GM12864 (cell line): ENCODE results near the gene ARHGEF18.
A peak's percentile ranks its signal among the peaks of the same experiment; 100 is the strongest.

Experiments used
- DNase-seq: peaks from one replicate; pipeline ENCODE4 v3.0.0-alpha.2; 2011; ENCODE audit warnings: low read depth
- H3K4me3 ChIP-seq: 2 replicates; pipeline ENCODE4 v1.5.1; 2011; ENCODE audit warnings: mild to moderate bottlenecking, low read depth, low read length, control low read depth
- CTCF ChIP-seq: IDR thresholded peaks from 2 replicates; pipeline ENCODE4 v1.5.1; 2011; ENCODE audit warnings: low read depth, mild to moderate bottlenecking, moderate library complexity, low read length, control low read depth, inconsistent platforms; ENCODE audit errors: missing control alignments

ARHGEF18 gene

GRCh38 chr19:7312816-7313215 is 35.9 kb upstream of the ARHGEF18 start:
- no peak for TF ChIP-seq CTCF
- H3K4me3 ChIP-seq, result no peak overlapping the region
- no peak for DNase-seq

- no peak overlapping the region for H3K4me3 ChIP-seq
- DNase-seq, result no peak
- no peak for TF ChIP-seq CTCF
Measured at GRCh38 chr19:7318176-7318575, 30.6 kb upstream of the ARHGEF18 start.

- peak; percentile 67 for TF ChIP-seq CTCF
- H3K4me3 ChIP-seq, result no peak overlapping the region
- no peak for DNase-seq
Measured at GRCh38 chr19:7326105-7326877, 22.4 kb upstream of the ARHGEF18 start.

- DNase-seq, result no peak
- TF ChIP-seq CTCF, result no peak
- H3K4me3 ChIP-seq, result no peak overlapping the region
Measured at GRCh38 chr19:7327802-7328201, 20.9 kb upstream of the ARHGEF18 start.

- DNase-seq, result no peak
- TF ChIP-seq CTCF, result peak; percentile 14
Measured at GRCh38 chr19:7328647-7329046, 20.1 kb upstream of the ARHGEF18 start.

GRCh38 chr19:7331446-7331845 is 17.3 kb upstream of the ARHGEF18 start:
- H3K4me3 ChIP-seq, result no peak overlapping the region
- DNase-seq, result no peak
- TF ChIP-seq CTCF, result no peak

More at GRCh38 chr19:7328647-7329046, 20.1 kb upstream of the ARHGEF18 start:
- no peak overlapping the region for H3K4me3 ChIP-seq
